Karpas-422 (cell line): ENCODE data around the gene IL23R. TPM values are rescaled to one million over a fixed set of nuclear protein-coding genes. Genes with fewer than 3 reads are reported as not detected.
"Not testable (repeated sequence)": the region's sequence is repeated elsewhere in the genome, so short reads cannot be mapped to it uniquely, and the experiment has no call there.

ENCODE experiments used
- DNase-seq: peaks from one replicate; pipeline ENCODE4 v3.0.0-alpha.2; 2015
- H2AFZ ChIP-seq: fragments of 200-600 bp; sonication (generic); 2 replicates; pipeline ENCODE4 v1.6.1; 2014; ENCODE audit warnings: antibody characterized with exemption, low read length, mixed read lengths
- H3K27ac ChIP-seq: fragments of 200-600 bp; sonication (generic); 2 replicates; pipeline ENCODE4 v1.5.1; 2014; ENCODE audit warnings: mild to moderate bottlenecking, low read length, moderate library complexity
- H3K27me3 ChIP-seq: fragments of 200-600 bp; sonication (generic); 2 replicates; pipeline ENCODE4 v1.6.1; 2014; ENCODE audit warnings: low read length, mixed read lengths
- H3K36me3 ChIP-seq: fragments of 200-600 bp; sonication (generic); 2 replicates; pipeline ENCODE4 v1.6.1; 2014; ENCODE audit warnings: low read length, mixed read lengths; ENCODE audit not compliant: insufficient read depth
- H3K4me1 ChIP-seq: fragments of 200-600 bp; sonication (generic); 2 replicates; pipeline ENCODE4 v1.6.1; 2014; ENCODE audit warnings: mild to moderate bottlenecking, low read length, mixed read lengths
- H3K4me2 ChIP-seq: fragments of 200-600 bp; sonication (generic); 2 replicates; pipeline ENCODE4 v1.6.1; 2014; ENCODE audit warnings: low read length, low read depth, mild to moderate bottlenecking; ENCODE audit not compliant: poor library complexity, severe bottlenecking
- H3K4me3 ChIP-seq: fragments of 200-600 bp; sonication (generic); 2 replicates; pipeline ENCODE4 v1.5.1; 2014; ENCODE audit warnings: mild to moderate bottlenecking, antibody characterized with exemption, low read length, mixed read lengths
- H3K79me2 ChIP-seq: fragments of 200-600 bp; sonication (generic); 2 replicates; pipeline ENCODE4 v1.6.1; 2014; ENCODE audit warnings: mild to moderate bottlenecking, low read length, mixed read lengths
- H3K9ac ChIP-seq: fragments of 200-600 bp; sonication (generic); 2 replicates; pipeline ENCODE4 v1.6.0; 2014; ENCODE audit warnings: low read length
- H3K9me2 ChIP-seq: fragments of 200-600 bp; sonication (generic), shearing (Covaris generic); replicated peaks from 2 replicates; pipeline ENCODE4 v1.6.0; 2014; ENCODE audit warnings: mild to moderate bottlenecking, low read length, moderate library complexity; ENCODE audit not compliant: insufficient read depth
- H3K9me3 ChIP-seq: fragments of 300-700, 200-600 bp; sonication (generic); 2 replicates; pipeline ENCODE4 v1.6.1; 2014; ENCODE audit warnings: low read length, mixed read lengths
- H4K20me1 ChIP-seq: fragments of 200-600 bp; sonication (generic); 2 replicates; pipeline ENCODE4 v1.6.1; 2014; ENCODE audit warnings: mild to moderate bottlenecking, antibody characterized with exemption, low read length, low read depth; ENCODE audit not compliant: insufficient read depth
- total RNA-seq: library from RNA; depleted of rRNA; stranded (reverse); fragments of >200 nt; shearing (Covaris generic); gene quantifications from 2 replicates; pipeline ENCODE4 v1.2.3, GENCODE V29; 2014; ENCODE audit warnings: low replicate concordance

The IL23R gene
- total RNA-seq, 1 experiment from 2014 or later: 0.45 TPM

DNA sequence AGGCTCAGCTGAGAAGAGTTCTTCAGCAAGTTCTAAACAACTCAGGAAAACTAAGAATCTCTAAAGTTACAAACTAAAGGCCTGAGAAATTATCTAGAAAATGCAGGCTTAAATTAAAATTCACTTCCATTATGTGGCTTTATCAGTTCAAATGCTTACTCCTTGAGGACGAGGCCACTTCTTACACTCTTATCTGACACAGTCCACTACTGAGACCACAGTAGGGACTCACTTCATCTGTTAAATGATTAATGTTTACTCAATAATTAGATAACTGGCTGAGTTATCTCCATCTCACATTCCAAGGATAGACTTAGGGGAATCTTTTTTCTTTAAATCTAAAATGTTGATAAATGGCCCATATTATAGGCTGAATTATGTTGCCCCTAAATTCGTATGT is 33.1 kb upstream of the IL23R start:
- H3K9ac ChIP-seq: no peak overlapping the region
- H3K4me1 ChIP-seq: peaks cover 3% of the 10 kb centered on the region; the same call in 1 of the 2 replicates
- no peak overlapping the region for H3K27ac ChIP-seq
- no peaks in the 10 kb centered on the region for H4K20me1 ChIP-seq
- H2AFZ ChIP-seq: no peak overlapping the region
- no peak overlapping the region for H3K4me3 ChIP-seq
- H3K36me3 ChIP-seq: no peaks in the 10 kb centered on the region
- H3K9me2 ChIP-seq: no peaks in the 10 kb centered on the region; the same call in 1 of the 2 replicates
- H3K27me3 ChIP-seq: no peaks in the 10 kb centered on the region
- no peak overlapping the region for H3K4me2 ChIP-seq
- no peaks in the 10 kb centered on the region for H3K79me2 ChIP-seq
- no peak for DNase-seq
- no peaks in the 10 kb centered on the region for H3K9me3 ChIP-seq

DNA sequence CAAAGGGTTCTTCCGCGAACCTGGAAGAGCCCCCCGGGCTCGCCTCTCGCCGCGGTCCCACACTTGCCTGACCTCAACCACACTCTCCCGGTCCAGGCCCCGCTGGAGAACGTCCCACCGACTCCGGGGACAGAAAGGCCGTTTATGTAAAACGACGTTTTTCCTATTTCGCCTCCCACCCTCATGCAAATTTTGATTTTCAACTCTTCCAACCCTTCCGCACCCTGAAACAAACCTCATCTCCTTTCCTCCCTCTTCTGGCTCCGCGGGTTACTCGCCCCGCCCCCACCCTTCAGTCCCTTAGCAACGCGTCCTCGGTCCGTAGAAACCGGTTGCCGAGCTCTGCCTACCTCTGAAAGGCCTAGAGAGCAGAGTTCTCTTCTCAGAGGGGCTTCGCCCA is 31.6 kb upstream of the IL23R start, which contains the start of gene C1orf141:
Gene C1orf141 (minus strand): TSS at position 276 of the 400 bp plus-strand sequence. CDS start 7,730 bp downstream, outside the sequence.
- no peaks in the 10 kb centered on the region; the same call in 1 of the 2 replicates for H3K9me2 ChIP-seq
- no peak within 1 kb of the TSS for H3K4me3 ChIP-seq
- H3K4me2 ChIP-seq: peak within 1 kb of the TSS; percentile 29
- DNase-seq: no peak
- no peak within 1 kb of the TSS for H3K27ac ChIP-seq
- H3K4me1 ChIP-seq: peaks cover 3% of the 10 kb centered on the region; the same call in 1 of the 2 replicates
- no peak within 1 kb of the TSS for H2AFZ ChIP-seq
- H3K36me3 ChIP-seq: no peaks in the 10 kb centered on the region
- no peak within 1 kb of the TSS for H3K9ac ChIP-seq
- no peaks in the 10 kb centered on the region for H3K27me3 ChIP-seq
- H4K20me1 ChIP-seq: no peaks in the 10 kb centered on the region
- H3K9me3 ChIP-seq: no peaks in the 10 kb centered on the region
- H3K79me2 ChIP-seq: no peaks in the 10 kb centered on the region

DNA sequence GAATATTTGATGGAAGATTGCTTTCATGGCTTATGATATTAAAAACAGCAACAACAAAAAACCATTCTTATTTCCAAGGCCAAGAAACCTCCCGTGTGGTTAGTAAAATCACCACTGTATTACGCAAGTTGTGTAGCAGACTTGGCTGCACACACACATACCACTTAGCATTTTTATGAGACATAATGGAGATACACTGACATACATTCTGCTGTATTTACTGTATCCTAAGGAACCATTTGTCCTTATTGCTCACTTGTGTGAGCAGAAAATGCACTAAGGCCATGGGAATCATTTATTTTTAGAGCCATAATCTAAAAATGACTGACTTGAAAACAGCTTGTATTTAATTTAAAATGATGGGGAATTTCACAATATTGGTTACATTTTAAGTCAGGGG is 30.9 kb upstream of the IL23R start:
- Histone ChIP-seq H3K9me3 (no peaks in the 10 kb centered on the region), H3K4me3 (no peak overlapping the region), H3K9me2 (no peaks in the 10 kb centered on the region; the same call in 1 of the 2 replicates), H3K79me2 (no peaks in the 10 kb centered on the region), H3K36me3 (no peaks in the 10 kb centered on the region), H3K27me3 (no peaks in the 10 kb centered on the region), H2AFZ (no peak overlapping the region), H3K27ac (no peak overlapping the region), H4K20me1 (no peaks in the 10 kb centered on the region), H3K4me1 (peaks cover 3% of the 10 kb centered on the region; the same call in 1 of the 2 replicates), H3K4me2 (no peak overlapping the region), H3K9ac (no peak overlapping the region)
- DNase-seq: no peak

DNA sequence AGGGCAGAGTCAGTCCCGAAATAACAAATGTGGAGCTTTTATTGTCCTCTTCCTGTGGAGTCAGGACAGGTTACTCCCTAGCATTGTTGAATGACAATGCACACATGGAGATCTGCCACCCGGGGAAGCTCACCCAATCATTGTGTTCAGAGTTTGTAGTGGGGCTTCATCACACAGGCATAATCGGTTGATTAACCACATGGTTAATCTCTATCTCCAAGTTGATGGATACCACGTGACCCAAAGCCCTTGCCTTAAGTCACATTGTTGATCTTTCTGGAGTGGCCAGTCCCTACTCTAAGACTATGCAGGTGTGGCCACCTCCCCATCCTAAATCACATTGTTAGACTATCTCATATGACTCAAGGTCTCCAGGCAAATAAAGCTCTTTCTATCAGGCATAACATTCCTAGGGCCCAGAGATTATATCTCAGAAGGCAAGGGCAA is 28.9 kb upstream of the IL23R start:
- Histone ChIP-seq H3K27ac (no peak overlapping the region), H3K9me2 (no peaks in the 10 kb centered on the region; the same call in 1 of the 2 replicates), H3K9ac (no peak overlapping the region), H3K4me2 (no peak overlapping the region), H3K4me1 (peaks cover 3% of the 10 kb centered on the region; the same call in 1 of the 2 replicates), H3K4me3 (no peak overlapping the region), H2AFZ (no peak overlapping the region), H3K36me3 (no peaks in the 10 kb centered on the region), H3K9me3 (no peaks in the 10 kb centered on the region), H3K79me2 (no peaks in the 10 kb centered on the region), H3K27me3 (no peaks in the 10 kb centered on the region), H4K20me1 (no peaks in the 10 kb centered on the region)
- DNase-seq: no peak

DNA sequence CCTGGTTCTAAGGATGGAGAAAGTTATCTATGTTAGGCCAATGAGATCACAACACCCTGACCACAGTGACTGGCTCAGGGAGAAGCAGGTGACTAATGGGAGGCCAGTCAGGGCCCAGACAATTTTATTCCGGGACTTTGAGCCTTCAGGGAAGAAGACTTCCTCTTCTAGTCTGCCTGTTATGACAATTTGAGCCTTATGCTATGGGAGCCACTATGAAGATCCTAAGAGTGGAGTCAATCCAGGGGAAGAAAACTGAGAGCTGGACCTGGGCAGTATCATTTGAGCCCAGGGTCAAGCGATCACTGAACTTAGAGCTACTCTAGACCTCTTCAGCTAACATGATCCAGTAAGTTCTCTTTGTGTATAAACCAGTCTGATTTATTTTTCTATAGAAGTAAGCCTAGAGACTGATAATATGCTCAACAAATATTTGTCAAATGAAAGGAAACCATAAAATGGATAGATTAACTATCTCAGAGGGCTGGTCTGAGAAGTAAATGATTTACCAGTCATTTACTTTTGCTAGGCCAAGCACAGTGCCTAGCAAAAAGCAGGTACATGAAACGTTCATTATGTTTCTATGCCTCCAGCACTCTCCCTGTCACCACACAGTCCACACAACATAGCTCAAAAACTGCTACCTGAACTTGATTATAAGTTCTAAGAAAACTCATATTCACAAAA is 27.3 kb upstream of the IL23R start:
- Histone ChIP-seq H4K20me1 (no peaks in the 10 kb centered on the region), H3K79me2 (no peaks in the 10 kb centered on the region), H3K27ac (no peak overlapping the region), H3K4me1 (peaks cover 3% of the 10 kb centered on the region; the same call in 1 of the 2 replicates), H3K9ac (no peak overlapping the region), H2AFZ (no peak overlapping the region), H3K4me3 (no peak overlapping the region), H3K9me2 (no peaks in the 10 kb centered on the region), H3K36me3 (no peaks in the 10 kb centered on the region), H3K4me2 (no peak overlapping the region), H3K9me3 (no peaks in the 10 kb centered on the region), H3K27me3 (no peaks in the 10 kb centered on the region)
- DNase-seq: no peak

DNA sequence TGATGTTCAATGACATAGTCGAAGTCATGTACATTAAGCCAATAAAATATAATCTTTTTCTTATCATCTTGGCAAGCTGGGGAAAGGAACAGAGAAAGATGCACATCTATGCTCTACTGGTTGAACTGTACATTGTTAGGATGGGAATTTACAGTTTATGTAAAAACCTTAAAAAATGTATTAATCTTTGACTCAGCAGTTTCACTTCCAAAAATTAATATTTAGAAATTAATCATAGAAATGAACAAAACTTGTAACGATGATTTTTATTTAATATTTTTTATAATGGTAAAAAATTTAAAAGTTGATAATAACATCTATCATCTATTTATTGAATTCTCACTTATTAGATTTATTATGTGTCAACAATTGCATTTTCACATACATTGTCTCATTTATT is 25.8 kb upstream of the IL23R start:
- H3K79me2 ChIP-seq: no peaks in the 10 kb centered on the region
- DNase-seq: no peak
- no peaks in the 10 kb centered on the region for H3K36me3 ChIP-seq
- H3K4me2 ChIP-seq: no peak overlapping the region
- H3K27me3 ChIP-seq: no peaks in the 10 kb centered on the region
- no peaks in the 10 kb centered on the region for H4K20me1 ChIP-seq
- H3K27ac ChIP-seq: no peak overlapping the region
- H2AFZ ChIP-seq: no peak overlapping the region
- no peaks in the 10 kb centered on the region for H3K9me3 ChIP-seq
- H3K9me2 ChIP-seq: no peaks in the 10 kb centered on the region
- H3K4me1 ChIP-seq: peaks cover 4% of the 10 kb centered on the region; the same call in 1 of the 2 replicates
- no peak overlapping the region for H3K4me3 ChIP-seq
- no peak overlapping the region for H3K9ac ChIP-seq

DNA sequence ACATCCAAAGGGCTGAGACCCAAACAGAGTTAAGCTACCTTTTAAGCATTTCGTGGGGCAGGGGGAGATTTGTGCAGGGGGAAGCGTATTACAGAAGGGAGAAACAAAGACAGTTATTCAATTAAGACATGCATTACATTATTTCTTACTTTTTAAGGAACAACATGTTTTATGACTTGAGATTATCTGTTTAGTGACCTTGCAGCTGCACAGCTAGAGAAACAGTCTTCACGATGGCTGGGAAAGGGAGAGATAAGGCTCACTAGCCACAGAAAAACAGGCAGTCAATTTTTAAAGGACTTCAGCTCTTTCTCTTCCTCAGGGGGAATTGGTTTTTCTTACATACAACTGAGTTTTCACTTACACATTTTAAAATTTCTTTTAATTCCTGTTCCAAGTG is 24.4 kb upstream of the IL23R start:
- not testable (repeated sequence) for H3K4me1 ChIP-seq, H3K9ac ChIP-seq, H3K79me2 ChIP-seq, H2AFZ ChIP-seq, H3K27ac ChIP-seq, H3K9me3 ChIP-seq, H3K4me3 ChIP-seq, H3K4me2 ChIP-seq, DNase-seq, H3K36me3 ChIP-seq, H3K27me3 ChIP-seq, H4K20me1 ChIP-seq, H3K9me2 ChIP-seq

DNA sequence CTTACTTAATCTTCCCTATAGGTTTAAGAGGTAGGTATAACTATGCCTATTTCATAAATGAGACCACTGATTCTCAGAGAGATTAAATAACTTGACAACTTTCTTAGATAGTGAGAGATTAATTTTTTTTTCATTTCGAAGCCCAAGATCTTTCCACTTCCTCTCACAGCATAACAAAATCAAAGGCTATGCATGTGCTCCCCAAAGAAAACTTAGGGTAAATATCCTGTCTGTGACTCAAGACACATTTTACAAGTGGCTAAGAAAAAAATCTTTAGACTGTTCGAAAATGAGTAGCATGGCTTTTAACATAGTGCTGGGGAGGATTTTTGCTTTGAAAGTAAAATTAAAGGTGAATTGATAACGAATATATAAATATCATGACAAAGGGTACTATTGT is 23.3 kb upstream of the IL23R start:
- Histone ChIP-seq H4K20me1 (no peaks in the 10 kb centered on the region), H3K4me2 (no peak overlapping the region), H3K9me2 (no peaks in the 10 kb centered on the region), H3K9ac (no peak overlapping the region), H3K9me3 (no peaks in the 10 kb centered on the region), H3K79me2 (no peaks in the 10 kb centered on the region), H3K4me3 (no peak overlapping the region), H3K27me3 (no peaks in the 10 kb centered on the region), H3K4me1 (peaks cover 4% of the 10 kb centered on the region; the same call in 1 of the 2 replicates), H3K27ac (no peak overlapping the region), H3K36me3 (no peaks in the 10 kb centered on the region), H2AFZ (no peak overlapping the region)
- DNase-seq: no peak
